K562 (cell line): ENCODE results near the gene SLC22A12. TPM values are rescaled to one million over a fixed set of nuclear protein-coding genes. Genes with fewer than 3 reads are reported as not detected.

Experiments used
- ATAC-seq: fragments of 200-7000 bp; cut with Tn5 transposase; 3 replicates; pipeline ENCODE4 v1.9.1; 2020; ENCODE audit warnings: moderate library complexity
- BruUV-seq: library from RNA; stranded (reverse); fragments of 400-500 nt; replicated peaks from 2 replicates; lab custom pipeline; 2021; lab: Mats Ljungman, UMichigan
- CTCF ChIA-PET: fragments of 300-600 bp; formaldehyde crosslinking; extraction: SDS; loops from one replicate; lab custom pipeline; 2021; ENCODE audit warnings: low intra/inter-chr PET ratio; lab: Yijun Ruan, JAX
- POLR2A ChIA-PET: fragments of 300-600, 350-650 bp; sonication (Branson Sonifier 250); formaldehyde crosslinking; extraction: SDS; loops from one replicate; lab custom pipeline; 2021; ENCODE audit warnings: antibody characterized with exemption, inconsistent platforms; lab: Yijun Ruan, JAX
- DNase-seq, 4 experiments: peaks; one replicate each; pipeline versions ENCODE4 v3.0.0 to v3.0.0-alpha.2; 2011 to 2018; ENCODE audit warnings: low spot score in 3 of 4, mixed read lengths in 3 of 4; ENCODE audit errors: extremely low read depth in 1 of 4
- FAIRE-seq: peaks from 2 replicates; lab custom pipeline; 2011; peaks lifted over from hg19 to GRCh38; lab: Jason Lieb, UNC
- H2AFZ ChIP-seq: 2 replicates; pipeline ENCODE4 v1.6.0; 2011; ENCODE audit warnings: low read depth, low read length, control low read depth, inconsistent platforms
- H3K27ac ChIP-seq: fragments of 200-600 bp; 3 replicates; pipeline ENCODE4 v1.8.0; 2011; ENCODE audit warnings: low read depth, mild to moderate bottlenecking, control low read depth, inconsistent platforms, low read length, moderate library complexity, mixed read lengths; ENCODE audit errors: extremely low read depth
- H3K27me3 ChIP-seq, 2 experiments: fragments of 300-600 bp in 1 of 2; 2 replicates in 1 of 2; 3 replicates in 1 of 2; pipeline versions ENCODE4 v1.6.0 to v1.8.0; 2011; ENCODE audit warnings: inconsistent platforms in 2 of 2, low read length in 2 of 2, mild to moderate bottlenecking in 1 of 2, mixed read lengths in 1 of 2, moderate library complexity in 1 of 2; ENCODE audit not compliant: control insufficient read depth in 2 of 2, insufficient read depth in 2 of 2
- H3K36me3 ChIP-seq: fragments of 300-600 bp; 3 replicates; pipeline ENCODE4 v1.8.0; 2011; ENCODE audit warnings: mild to moderate bottlenecking, low read length, inconsistent platforms; ENCODE audit not compliant: control insufficient read depth, insufficient read depth
- H3K4me1 ChIP-seq, 2 experiments: fragments of 200-600 bp in 1 of 2; replicated peaks in 1 of 2; 2 replicates in 1 of 2; 3 replicates in 1 of 2; pipeline versions ENCODE4 v1.5.1 to v1.8.0; 2011; ENCODE audit warnings: inconsistent platforms in 2 of 2, low read length in 2 of 2, mild to moderate bottlenecking in 1 of 2, mixed read lengths in 1 of 2, moderate library complexity in 1 of 2; ENCODE audit not compliant: control insufficient read depth in 2 of 2, insufficient read depth in 2 of 2
- H3K4me2 ChIP-seq: 2 replicates; pipeline ENCODE4 v1.6.1; 2011; ENCODE audit warnings: low read length, control low read depth, inconsistent platforms, mixed read lengths; ENCODE audit not compliant: insufficient read depth
- H3K4me3 ChIP-seq: fragments of 200-600 bp; sonication (generic), shearing (Covaris generic); 2 replicates; pipeline ENCODE4 v1.5.1; 2016; ENCODE audit warnings: control low read depth, inconsistent platforms
- H3K79me2 ChIP-seq: fragments of 200-600 bp; 3 replicates; pipeline ENCODE4 v1.8.0; 2011; ENCODE audit warnings: low read length, inconsistent platforms; ENCODE audit not compliant: control insufficient read depth, insufficient read depth
- H3K9ac ChIP-seq, 2 experiments: 2 replicates each; pipeline versions ENCODE4 v1.6.0 to v1.6.1; 2011; ENCODE audit warnings: low read depth in 2 of 2, low read length in 2 of 2, control low read depth in 1 of 2, inconsistent platforms in 1 of 2, mild to moderate bottlenecking in 1 of 2, mixed read lengths in 1 of 2; ENCODE audit not compliant: insufficient read depth in 1 of 2
- H3K9me1 ChIP-seq: one replicate; pipeline ENCODE4 v1.6.0; 2011; ENCODE audit warnings: inconsistent platforms, mild to moderate bottlenecking, low read length, moderate library complexity; ENCODE audit not compliant: control insufficient read depth, insufficient read depth
- H3K9me3 ChIP-seq: replicated peaks from 2 replicates; pipeline ENCODE4 v1.5.1; 2011; ENCODE audit warnings: low read depth, low read length, inconsistent platforms; ENCODE audit not compliant: control insufficient read depth, insufficient read depth
- H4K20me1 ChIP-seq: replicated peaks from 2 replicates; pipeline ENCODE4 v1.6.1; 2011; ENCODE audit warnings: low read length, inconsistent platforms, mixed read lengths; ENCODE audit not compliant: control insufficient read depth, insufficient read depth
- CREBBP ChIP-seq: IDR thresholded peaks from one replicate; pipeline ENCODE4 v1.6.1; 2012; ENCODE audit warnings: low read depth, mild to moderate bottlenecking, control low read depth, inconsistent platforms, low read length
- E2F3 ChIP-seq: fragments of 250-450 bp; sonication (Bioruptor Pico); IDR thresholded peaks from 2 replicates; pipeline ENCODE4 v1.4.0; 2020; ENCODE audit warnings: mild to moderate bottlenecking
- MTA3 ChIP-seq: fragments of 450-650 bp; formaldehyde crosslinking; IDR thresholded peaks from 2 replicates; pipeline ENCODE4 v1.6.1; 2017; ENCODE audit warnings: mild to moderate bottlenecking, borderline replicate concordance
- PKNOX1 ChIP-seq: fragments of 450-650 bp; IDR thresholded peaks from 2 replicates; pipeline ENCODE4 v1.6.1; 2016
- POLR2G ChIP-seq: fragments of 200-400 bp; formaldehyde crosslinking; IDR thresholded peaks from 2 replicates; pipeline ENCODE4 v1.6.1; 2017; ENCODE audit warnings: low read depth, mild to moderate bottlenecking, antibody characterized with exemption, low read length, moderate library complexity
- RBM22 ChIP-seq: fragments of 200-400 bp; formaldehyde crosslinking; IDR thresholded peaks from 2 replicates; pipeline ENCODE4 v1.6.1; 2018; ENCODE audit warnings: low read length, low read depth; ENCODE audit not compliant: poor library complexity, severe bottlenecking
- TEAD1 ChIP-seq, 2 experiments: fragments of 450-650 bp in 1 of 2; sonication (generic) in 1 of 2; formaldehyde crosslinking; IDR thresholded peaks; 2 replicates each; pipeline versions ENCODE4 v1.4.0 to v1.8.0; 2020 to 2022; ENCODE audit warnings: mild to moderate bottlenecking in 2 of 2, missing genetic modification reagents in 1 of 2
- ZNF146 ChIP-seq: IDR thresholded peaks from one replicate; pipeline ENCODE4 v1.6.1; 2018; ENCODE audit warnings: missing compliant biosample characterization; ENCODE audit not compliant: unreplicated experiment
- WGBS: fragments of 100-300 bp; shearing (Covaris generic); methylation state at CpG from one replicate; pipeline ENCODE4 v1.1.6; 2016; ENCODE audit warnings: low coverage, mixed read lengths; ENCODE audit not compliant: insufficient coverage; ENCODE audit errors: missing lambda C conversion rate; 5-methylcytosine and 5-hydroxymethylcytosine counted together
- in situ Hi-C: fragments of 300-500 bp; cut with MboI; formaldehyde crosslinking; loops from 4 replicates; pipeline ENCODE4 v1.15.0; 2018; ENCODE audit warnings: inconsistent platforms, mixed read lengths
- intact Hi-C: fragments of 100-400 bp; cut with micrococcal nuclease; formaldehyde crosslinking; loops from 2 replicates; pipeline ENCODE4 v1.14.2; 2022
- polyA plus RNA-seq, 8 experiments: library from polyadenylated mRNA; depleted of rRNA in 4 of 8; stranded (reverse) in 5 of 8; unstranded in 3 of 8; fragments of >200 nt; fragmentation: Nextera tagmentation in 2 of 8; fragmentation: Illumina TruSeq in 1 of 8; extraction: Ambion mirVana in 2 of 8; extraction: Trizol in 1 of 8; gene quantifications; 2 replicates each; pipeline versions ENCODE4 v1.2.1 to v1.2.3, GENCODE V29; 2011 to 2014; ENCODE audit warnings: inconsistent platforms in 1 of 8, missing spikeins in 1 of 8
- total RNA-seq, 7 experiments: library from RNA; depleted of rRNA in 6 of 7; stranded (reverse); fragments of >200 nt in 6 of 7; fragmentation: Illumina TruSeq in 2 of 7; extraction: Trizol in 2 of 7; gene quantifications; 2 replicates each; pipeline versions ENCODE4 v1.2.1 to v1.2.3, GENCODE V29; 2011 to 2021; ENCODE audit warnings: low replicate concordance in 1 of 7
- TF ChIP-seq, protein P1 (sequence below): sonication (generic); formaldehyde crosslinking; IDR thresholded peaks from 2 replicates; pipeline ENCODE4 v1.8.0; 2022; ENCODE audit warnings: missing genetic modification reagents, mild to moderate bottlenecking, moderate library complexity, borderline replicate concordance
- TF ChIP-seq, protein P2 (sequence below): fragments of 450-650 bp; formaldehyde crosslinking; IDR thresholded peaks from 2 replicates; pipeline ENCODE4 v1.4.0; 2020; ENCODE audit warnings: mild to moderate bottlenecking, moderate library complexity

SLC22A12 gene
- total and polyA plus RNA-seq, 9 of the 15 experiments (the other 6 are each of a cell fraction or from before 2014, with no cell fraction given): not detected

- Histone ChIP-seq H3K36me3 (no peaks in the 10 kb centered on the region), H3K4me1 (peaks cover 7 to 16% of the 10 kb centered on the region in 2 experiments; a peak in 4 of 5 replicates), H3K79me2 (no peaks in the 10 kb centered on the region), H3K27me3 (peaks cover 4 to 52% of the 10 kb centered on the region in 2 experiments; a peak in 4 of 5 replicates), H3K4me2 (no peak overlapping the region), H3K4me3 (no peak overlapping the region), H2AFZ (no peak overlapping the region), H3K27ac (no peak overlapping the region), H3K9ac (peak overlapping the region in 1 of 2 experiments; percentile 47; a peak in 1 of 4 replicates), H4K20me1 (peaks cover 7% of the 10 kb centered on the region; the same call in 1 of the 2 replicates), H3K9me1 (no peaks in the 10 kb centered on the region), H3K9me3 (no peaks in the 10 kb centered on the region)
- in situ Hi-C loops: no loop called here
- CTCF ChIA-PET: interaction anchor here (1.9 kb wide), 1 partner anchor 159 kb away, joined by 7 read pairs; no protein-coding TSS in a partner anchor
- POLR2A ChIA-PET: interaction anchor here (0.5 to 1.5 kb wide), 3 partner anchors 9 to 366 kb away, joined by 3 to 5 read pairs (median 3); partner anchors contain the start of gene ARL2
- no TSS peak for BruUV-seq
- ATAC-seq (no peak), DNase-seq (no peak), FAIRE-seq (no peak)
- WGBS: 7% methylated on average over 9 of the region's 9 CpGs
- intact Hi-C loops: loop anchor here (2.0 to 5.0 kb wide), 2 partner anchors 18 to 291 kb away; partner anchors contain the start of gene RPS6KA4
- TF ChIP-seq RBM22 (no peak), POLR2G (no peak), CREBBP (no peak)
Measured at GRCh38 chr11:64648551-64648950, 57.5 kb downstream of the SLC22A12 start.

DNA sequence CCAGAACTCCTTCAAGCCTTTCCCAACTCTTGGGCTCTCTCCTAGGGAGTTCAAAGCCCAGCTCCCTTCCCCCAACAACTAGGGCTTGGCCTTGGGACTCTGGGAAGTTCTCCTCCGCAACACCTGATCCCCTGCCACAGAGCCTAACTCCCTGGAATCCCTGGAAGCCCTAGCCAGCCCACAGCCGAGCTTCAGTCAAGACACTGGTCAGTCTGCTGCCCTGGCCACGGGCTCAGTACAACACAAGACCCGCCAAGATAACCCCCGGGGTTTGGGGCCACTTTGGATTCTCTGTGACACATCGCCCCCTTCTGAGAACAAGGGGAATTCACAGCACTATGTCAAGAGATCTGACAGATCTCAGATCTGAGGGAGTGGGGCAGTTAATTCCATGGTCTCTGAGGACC is 58.3 kb downstream of the SLC22A12 start:
- peaks cover 7% of the 10 kb centered on the region; the same call in 1 of the 2 replicates for H4K20me1 ChIP-seq
- BruUV-seq: no TSS peak
- POLR2A ChIA-PET: interaction anchor here (0.5 to 1.6 kb wide), 7 partner anchors 9 to 853 kb away, joined by 3 to 5 read pairs (median 3); partner anchors contain the start of gene ARL2
- no peak overlapping the region for H3K27ac ChIP-seq
- WGBS: 15% methylated on average over 6 of the region's 6 CpGs
- peaks cover 0 to 46% of the 10 kb centered on the region in 2 experiments; a peak in 4 of 5 replicates for H3K27me3 ChIP-seq
- CTCF ChIA-PET: interaction anchor here (0.7 to 1.9 kb wide), 2 partner anchors 160 to 201 kb away, joined by 3 to 7 read pairs; no protein-coding TSS in a partner anchor
- no peaks in the 10 kb centered on the region for H3K36me3 ChIP-seq
- H3K79me2 ChIP-seq: no peaks in the 10 kb centered on the region
- no peak overlapping the region for H3K4me2 ChIP-seq
- DNase-seq (peak; percentile 31 to 70 (median 48)), FAIRE-seq (peak; percentile 89), ATAC-seq (peak; percentile 65)
- no peaks in the 10 kb centered on the region for H3K9me3 ChIP-seq
- H3K4me3 ChIP-seq: no peak overlapping the region
- H3K9ac ChIP-seq: no peak overlapping the region
- in situ Hi-C loops (no loop called here), intact Hi-C loops (loop anchor here (1.0 to 5.0 kb wide), 4 partner anchors 18 to 292 kb away; partner anchors contain the start of gene RPS6KA4)
- no peak overlapping the region for H2AFZ ChIP-seq
- peaks cover 7 to 16% of the 10 kb centered on the region in 2 experiments; a peak in 4 of 5 replicates for H3K4me1 ChIP-seq
- no peaks in the 10 kb centered on the region for H3K9me1 ChIP-seq
- TF ChIP-seq, protein P1, sequence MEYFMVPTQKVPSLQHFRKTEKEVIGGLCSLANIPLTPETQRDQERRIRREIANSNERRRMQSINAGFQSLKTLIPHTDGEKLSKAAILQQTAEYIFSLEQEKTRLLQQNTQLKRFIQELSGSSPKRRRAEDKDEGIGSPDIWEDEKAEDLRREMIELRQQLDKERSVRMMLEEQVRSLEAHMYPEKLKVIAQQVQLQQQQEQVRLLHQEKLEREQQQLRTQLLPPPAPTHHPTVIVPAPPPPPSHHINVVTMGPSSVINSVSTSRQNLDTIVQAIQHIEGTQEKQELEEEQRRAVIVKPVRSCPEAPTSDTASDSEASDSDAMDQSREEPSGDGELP (CRISPR knock-in tag): peak; percentile 51; the same call in 1 of the 2 replicates
- TF ChIP-seq ZNF146 (CRISPR knock-in tag) (no peak), MTA3 (no peak), TEAD1 (CRISPR knock-in tag; IDR thresholded peaks at IDR 0.05) (no peak), E2F3 (no peak), PKNOX1 (peak; percentile 58; the same call in 1 of the 2 replicates)
- TF ChIP-seq, protein P2, sequence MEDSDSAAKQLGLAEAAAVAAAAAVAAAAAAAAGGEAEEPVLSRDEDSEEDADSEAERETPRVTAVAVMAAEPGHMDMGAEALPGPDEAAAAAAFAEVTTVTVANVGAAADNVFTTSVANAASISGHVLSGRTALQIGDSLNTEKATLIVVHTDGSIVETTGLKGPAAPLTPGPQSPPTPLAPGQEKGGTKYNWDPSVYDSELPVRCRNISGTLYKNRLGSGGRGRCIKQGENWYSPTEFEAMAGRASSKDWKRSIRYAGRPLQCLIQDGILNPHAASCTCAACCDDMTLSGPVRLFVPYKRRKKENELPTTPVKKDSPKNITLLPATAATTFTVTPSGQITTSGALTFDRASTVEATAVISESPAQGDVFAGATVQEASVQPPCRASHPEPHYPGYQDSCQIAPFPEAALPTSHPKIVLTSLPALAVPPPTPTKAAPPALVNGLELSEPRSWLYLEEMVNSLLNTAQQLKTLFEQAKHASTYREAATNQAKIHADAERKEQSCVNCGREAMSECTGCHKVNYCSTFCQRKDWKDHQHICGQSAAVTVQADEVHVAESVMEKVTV (CRISPR knock-in tag): peak; percentile 66
